COLO668 (cell line): Measurements from ENCODE around the gene CDKAL1.
"Not testable (repeated sequence)": the region's sequence is repeated elsewhere in the genome, so short reads cannot be mapped to it uniquely, and the experiment has no call there.

Source experiments
- DNase-seq: peaks from one replicate; lab custom pipeline; 2025; ENCODE audit not compliant: unreplicated experiment; lab: John Stamatoyannopoulos, UW

Gene CDKAL1

DNA sequence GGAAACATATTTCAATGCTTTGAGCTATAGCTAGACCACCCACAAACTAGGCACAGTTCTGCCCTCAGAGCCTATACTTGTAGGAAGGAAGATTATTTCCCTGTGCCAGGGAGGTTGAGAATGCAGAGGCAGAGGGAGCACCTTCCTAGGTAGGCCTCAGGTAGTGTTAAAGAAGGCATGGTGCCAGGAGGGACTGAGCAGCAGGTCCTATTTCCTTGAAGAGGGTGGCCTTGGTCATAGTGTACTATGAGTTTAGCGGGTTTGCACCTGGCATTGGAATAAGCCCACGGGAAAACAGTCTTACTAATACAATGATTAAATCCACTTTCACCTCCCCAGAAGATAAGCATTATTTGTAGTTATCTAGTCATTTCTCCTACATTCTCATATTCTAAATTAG lies 375.4 kb downstream of the CDKAL1 start:
- DNase-seq: no peak

DNA sequence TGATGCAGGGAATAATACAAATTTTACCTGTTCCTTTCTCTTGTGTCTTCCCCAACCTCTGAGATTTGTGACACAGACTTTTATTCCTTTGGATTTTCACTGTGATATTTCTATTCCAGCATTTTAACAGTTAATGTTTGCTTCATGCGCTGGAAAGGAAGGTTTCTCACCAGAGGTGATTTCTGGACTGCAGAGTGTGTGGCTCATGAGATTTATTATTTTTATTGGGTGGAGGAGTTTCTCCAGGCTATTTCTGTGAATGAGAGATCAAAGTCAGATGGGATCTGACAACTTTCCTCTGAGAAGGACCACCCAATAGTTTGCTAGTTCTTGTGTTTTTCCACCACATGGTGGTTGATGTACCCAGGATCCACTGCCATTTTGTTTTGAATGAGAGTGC lies 377.5 kb downstream of the CDKAL1 start:
- no peak for DNase-seq

DNA sequence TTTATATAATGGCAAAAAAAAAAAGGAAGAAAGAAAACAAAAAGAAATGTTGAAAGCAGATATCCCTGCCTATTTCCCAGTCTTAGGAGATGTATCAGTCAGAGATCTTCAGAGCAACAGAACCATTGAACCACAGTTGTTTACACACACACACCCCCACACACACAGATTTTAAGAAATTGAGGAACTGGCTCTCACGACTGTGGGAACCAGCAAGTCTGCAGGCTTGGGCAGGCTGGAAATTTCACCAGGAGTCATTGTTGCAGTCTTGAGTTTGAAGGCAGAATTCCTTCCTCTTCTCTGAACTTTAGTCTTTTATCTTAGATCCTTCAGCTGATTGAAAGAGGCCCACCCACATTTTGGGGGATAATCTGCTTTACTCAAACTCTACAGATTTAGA lies 380.9 kb downstream of the CDKAL1 start:
- no peak for DNase-seq

DNA sequence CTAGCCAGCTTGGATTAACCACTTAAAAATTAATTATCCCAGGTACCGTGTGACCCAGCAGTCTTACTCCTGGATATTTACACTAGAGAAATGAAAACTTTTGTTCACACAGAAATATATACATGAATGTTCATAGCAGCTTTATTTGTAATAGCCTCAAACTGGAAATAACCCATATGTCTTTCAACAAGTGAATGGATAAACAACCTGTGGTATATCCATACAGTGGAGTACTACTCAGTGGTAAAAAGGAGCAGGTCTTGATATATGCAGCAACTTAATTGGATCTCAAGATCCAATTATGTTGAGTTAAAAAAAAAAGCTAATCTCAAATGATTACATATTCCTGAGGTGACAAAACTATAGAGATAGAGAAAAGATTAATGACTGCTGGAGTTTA lies 381.4 kb downstream of the CDKAL1 start:
- DNase-seq: no peak

DNA sequence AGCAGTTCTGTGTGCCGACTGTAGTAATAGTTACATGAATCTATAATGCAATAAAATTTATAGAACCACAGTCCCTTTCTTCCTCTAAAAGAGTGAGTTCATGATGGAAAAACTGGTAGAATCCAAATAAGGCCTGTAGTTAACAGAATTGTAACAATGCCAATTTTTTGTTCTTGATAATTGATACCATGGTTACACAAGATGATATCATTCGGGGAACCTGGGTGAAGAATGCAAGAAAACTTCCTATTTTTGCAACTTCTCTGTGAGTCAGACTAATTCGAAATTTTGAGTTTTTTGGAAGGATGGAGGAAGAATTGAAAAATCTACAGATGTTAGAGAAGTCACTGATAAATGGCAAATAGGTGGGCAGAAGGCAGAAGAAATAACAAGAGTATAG lies 381.8 kb downstream of the CDKAL1 start:
- DNase-seq: no peak

DNA sequence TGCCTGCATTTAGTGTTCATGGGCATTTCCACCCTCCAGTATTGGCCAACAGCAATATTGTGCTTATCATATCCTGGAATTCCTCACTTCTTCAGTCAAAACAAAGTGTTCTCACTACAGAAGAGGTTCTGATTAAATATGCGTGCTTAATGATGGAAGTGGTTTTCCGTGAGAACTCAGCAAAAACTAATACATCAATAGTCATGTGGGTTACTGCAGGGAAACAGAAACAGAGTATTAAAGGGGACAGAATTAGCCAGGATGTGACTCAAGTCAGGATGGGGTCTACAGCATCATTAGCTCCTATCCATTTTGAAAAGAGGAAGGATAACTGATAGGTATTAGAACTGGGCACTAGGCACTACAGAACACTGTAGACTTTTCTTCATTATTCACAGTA lies 384.6 kb downstream of the CDKAL1 start:
- DNase-seq: no peak

DNA sequence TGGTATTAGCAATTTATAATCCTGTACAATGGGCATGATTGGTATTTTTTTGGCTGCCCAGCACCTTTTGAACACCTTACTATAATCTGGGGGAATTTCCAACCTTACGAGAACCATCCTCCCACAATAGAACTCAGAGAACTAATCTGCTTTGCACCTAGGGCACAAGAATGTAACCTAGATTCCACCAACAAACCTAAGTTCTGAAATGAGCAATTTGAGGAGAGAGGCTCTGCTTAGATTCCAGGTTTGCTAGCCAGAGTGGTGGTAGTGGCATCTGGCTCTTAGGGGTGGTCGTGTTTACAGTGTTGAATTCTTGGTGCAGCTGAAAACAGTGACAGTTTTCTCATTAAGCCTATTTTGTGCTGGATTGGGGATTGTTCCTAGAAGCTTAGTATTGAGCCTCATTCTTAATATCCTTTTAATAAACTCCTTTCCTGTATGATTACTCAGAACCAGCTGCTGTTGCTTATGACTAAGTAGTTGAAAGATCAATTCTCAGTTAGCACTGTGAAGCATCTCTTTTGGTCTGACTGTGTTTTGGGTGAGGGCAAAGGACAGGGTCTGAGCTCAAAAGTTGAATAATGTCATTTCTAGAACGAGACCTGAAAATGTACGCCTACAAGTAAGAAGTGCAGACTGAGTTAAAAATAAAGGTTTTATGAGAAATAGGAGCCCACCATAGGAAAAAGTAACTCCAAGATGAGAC lies 385.6 kb downstream of the CDKAL1 start:
- DNase-seq: no peak

DNA sequence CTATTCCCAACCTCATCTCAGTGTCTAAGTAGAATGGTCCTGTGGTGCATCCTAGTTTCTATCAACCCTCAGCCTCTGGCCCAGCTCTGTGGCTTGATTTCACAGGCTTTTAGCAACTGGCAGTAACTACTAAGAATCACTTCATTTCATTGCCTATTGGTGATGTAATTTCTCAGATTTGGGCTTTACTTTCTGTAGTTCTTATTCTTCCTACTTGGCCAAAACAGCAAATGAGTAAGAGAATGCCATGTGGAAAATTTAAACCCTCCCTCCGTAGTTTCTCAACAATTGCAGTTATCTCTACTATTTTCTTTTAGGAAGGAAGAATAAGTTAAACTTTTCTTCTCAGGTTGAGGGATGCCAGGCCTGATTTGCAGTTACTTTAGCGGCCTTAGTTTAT lies 387.3 kb downstream of the CDKAL1 start:
- no peak for DNase-seq

DNA sequence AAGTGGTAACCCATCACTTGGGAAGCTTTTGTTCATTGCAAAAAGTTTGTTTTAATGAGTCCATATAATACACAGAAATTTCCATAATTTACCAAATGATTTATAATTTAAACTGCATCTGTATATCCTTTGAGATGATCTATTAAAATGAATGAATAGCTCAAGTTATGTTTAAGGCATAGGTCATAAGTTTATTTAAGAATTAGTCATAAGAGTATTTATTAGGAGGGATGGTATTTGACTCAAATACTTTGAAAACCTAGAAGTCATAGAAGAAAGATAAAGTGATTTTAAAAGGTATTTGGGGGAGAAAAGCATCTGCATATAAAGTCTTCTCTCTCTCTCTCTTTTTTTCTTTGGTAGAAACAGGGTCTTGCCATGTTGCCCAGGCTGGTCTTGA lies 388.5 kb downstream of the CDKAL1 start:
- no peak for DNase-seq

DNA sequence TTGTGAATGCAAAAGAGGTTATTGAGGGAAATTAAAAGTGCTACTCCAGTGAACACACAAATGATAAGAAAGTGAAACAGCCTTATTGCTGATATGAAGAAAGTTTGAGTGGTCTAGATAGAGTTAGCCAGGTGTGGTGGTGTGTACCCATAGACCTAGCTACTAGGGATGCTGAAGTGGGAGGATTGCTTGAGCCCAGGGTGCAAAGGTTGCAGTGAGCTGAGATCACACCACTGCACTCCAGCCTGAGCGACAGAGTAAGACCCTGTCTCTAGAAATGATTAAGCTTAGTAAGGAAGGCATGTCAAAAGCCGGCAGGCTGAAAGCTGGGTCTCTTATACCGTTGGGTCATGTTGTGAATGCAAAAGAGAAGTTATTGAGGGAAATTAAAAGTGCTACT lies 389.8 kb downstream of the CDKAL1 start:
- DNase-seq: not testable (repeated sequence)

DNA sequence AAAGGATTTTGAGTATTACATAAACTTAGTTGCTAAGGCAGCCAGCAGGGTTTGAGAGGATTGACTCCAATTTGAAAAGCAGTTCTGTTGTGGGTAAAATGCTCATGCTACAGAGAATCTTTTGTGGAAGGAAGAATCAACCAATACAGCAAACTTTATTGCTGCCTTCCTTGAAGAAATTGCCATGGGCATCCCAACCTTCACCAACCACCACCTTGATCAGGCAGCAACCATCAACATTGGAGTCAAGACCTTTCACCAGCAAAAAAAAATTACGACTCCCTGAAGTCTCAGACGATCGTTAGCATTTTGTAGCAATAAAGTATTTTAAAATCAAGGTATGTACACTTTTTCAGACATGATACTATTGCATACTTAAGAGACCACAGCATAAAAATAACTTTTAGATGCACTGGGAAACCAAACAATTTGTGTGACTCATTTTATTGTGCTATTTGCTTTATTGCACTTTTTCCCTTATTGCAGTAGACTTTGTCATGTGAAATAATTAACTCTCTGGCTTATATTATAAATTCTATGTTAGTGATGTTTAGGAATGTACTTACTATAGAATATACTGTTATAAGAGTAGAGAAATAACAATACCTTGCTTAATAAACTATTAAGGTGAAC lies 390.8 kb downstream of the CDKAL1 start:
- no peak for DNase-seq

DNA sequence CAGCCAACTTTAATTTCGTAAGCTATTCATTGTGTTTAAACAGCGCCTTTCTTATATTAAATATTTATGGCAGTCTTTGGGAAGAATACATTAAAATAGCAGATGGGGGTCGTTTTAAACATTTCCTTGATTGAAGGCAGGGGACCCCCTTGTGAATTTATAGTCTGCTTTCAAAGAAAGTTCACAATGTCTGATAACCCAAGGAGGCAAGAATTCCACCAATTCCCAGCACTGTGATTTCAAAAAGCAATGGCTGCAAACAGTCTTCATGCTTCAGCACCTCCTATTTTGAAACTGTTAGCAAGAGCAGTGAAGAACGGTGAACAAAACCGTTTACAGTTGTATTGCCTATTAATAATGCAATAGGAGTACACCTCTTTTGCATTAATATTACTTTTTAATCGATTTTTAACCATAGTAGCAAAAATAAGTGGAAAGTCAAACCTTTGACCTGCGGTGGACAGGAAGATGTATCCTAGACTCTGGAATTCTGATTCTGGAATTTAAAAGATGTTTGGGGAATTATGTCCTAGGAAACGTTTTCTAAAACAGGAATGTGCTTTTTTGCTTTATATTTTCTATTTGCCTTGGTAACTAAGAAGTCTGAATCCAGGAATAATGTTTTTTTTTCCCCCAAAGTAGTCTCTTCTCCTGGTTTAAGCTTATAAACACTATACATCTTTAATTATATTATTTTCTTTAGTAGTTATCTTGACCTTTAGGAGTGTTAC lies 393.0 kb downstream of the CDKAL1 start:
- DNase-seq: no peak

DNA sequence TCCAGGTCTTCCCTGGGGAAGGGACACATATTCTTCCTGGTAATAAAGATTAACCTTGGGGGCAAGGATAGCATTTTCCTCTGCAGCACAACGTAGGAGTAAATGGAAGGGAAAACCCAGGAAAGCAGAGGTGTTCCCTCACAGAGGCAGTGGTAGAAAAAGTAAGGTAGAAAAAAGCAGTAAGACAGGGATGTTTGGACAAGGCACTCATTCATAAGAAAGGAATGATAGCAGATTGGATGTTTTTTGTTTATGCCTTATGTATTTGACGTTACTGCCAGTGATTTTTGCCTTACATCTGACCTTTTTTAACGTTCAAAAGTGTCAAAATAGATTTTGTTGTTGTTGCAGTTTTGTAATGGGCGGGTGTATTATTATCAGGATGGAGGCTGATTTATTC lies 395.0 kb downstream of the CDKAL1 start:
- DNase-seq: no peak

DNA sequence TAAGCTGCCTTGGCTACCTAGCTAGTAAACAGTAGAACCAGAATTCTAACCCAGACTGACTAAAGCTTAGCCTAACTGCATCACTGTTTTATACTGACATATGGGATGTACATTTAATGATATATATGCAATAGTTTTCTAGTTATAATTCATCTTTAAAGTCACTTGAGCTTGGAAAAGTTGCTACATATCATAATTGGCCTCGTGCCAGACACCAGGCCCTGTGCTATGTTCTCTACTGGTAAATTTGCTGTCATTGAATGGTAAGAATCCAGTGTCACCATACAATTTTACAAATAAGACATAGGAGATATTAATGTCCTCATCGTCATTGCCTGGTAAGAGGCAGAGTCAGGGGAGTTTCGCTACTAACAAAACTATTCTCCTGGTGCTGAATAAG lies 396.8 kb downstream of the CDKAL1 start:
- DNase-seq: no peak

DNA sequence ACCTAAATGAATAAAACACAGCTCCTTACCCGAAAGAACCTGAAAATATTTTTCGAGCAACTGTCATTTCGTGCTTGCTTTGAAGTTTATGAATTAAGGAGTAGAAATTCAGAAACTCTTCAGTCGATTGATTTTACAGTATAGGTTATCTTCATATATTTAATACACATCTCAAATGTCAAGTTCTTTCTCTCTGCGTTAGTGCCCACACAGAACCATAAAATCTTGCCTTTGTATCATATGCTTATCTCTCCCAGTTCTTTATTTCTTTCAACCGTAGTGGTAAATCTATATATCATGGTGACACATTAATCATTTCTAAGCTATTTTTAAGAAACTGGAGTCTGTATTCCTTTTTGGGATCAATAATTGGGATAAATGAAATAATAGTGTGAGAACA lies 397.5 kb downstream of the CDKAL1 start:
- DNase-seq: no peak

DNA sequence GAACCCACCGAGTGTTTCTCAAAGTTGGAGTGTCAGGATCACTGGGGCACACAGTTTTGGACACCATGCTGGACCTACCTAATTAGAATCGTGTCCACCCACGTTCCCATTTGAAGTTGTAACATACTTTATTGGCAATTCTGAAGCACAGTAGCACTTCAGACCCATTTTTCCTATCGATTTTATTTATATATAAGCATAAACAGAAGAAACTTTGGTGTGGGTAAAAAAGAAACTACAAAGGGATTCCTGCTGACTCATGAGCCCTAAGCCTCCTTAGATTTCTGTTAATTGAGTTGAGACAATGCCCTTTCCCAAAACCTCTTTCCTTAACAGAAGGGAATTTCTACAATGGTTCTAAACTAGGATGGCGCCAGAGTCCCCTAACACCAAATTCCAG lies 398.0 kb downstream of the CDKAL1 start:
- no peak for DNase-seq

DNA sequence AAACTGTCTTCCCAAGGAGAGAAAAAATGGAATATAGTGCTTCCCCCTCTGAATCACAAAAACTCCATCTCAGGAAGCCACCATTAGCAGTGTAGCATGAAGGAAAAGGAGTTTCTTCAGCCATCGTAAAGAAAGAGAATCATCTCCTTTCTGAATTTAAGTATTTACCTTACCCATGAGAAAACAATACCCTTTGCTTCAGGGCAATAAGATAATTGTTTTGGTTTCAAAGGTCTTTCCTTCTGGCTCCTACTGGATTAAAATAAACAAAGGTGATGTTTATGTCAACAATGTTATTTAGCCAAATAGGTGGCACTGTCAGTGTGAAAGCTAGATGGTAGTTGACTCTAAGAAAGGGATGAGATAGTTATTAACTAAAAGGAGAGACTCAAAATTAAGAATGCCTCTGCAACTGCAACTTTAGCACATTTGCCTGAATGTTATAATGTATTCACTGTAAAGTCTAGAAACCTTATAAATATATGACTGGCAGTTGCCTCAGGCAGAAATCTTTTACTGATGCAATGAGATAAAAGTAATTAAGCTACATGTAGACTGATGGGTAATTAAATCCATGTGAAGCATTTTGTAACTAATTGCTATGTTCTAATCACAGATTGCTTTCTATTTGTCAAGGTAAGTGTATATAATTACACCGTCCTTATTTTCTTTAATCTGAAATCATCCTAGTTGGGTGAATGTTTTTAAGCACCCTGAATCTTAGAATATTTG lies 399.0 kb downstream of the CDKAL1 start:
- no peak for DNase-seq

DNA sequence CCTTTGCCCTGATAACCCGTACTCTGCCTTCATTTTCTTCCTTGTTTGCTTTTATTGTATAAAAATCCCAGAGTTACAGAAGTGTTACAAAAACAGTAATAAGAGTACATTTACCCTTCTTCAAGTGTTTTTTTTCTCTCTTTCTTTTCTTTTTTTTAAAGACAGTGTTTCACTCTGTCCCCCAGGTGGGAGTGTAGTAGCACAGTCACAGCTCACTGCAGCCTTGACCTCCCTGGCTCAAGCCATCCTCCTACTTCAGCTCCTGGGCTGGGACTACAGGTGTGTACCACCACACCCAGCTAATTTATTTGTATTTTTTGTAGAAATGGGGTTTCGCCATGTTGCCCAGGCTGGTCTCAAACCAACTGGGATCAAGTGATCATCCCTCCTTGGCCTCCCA lies 402.7 kb downstream of the CDKAL1 start:
- no peak for DNase-seq

DNA sequence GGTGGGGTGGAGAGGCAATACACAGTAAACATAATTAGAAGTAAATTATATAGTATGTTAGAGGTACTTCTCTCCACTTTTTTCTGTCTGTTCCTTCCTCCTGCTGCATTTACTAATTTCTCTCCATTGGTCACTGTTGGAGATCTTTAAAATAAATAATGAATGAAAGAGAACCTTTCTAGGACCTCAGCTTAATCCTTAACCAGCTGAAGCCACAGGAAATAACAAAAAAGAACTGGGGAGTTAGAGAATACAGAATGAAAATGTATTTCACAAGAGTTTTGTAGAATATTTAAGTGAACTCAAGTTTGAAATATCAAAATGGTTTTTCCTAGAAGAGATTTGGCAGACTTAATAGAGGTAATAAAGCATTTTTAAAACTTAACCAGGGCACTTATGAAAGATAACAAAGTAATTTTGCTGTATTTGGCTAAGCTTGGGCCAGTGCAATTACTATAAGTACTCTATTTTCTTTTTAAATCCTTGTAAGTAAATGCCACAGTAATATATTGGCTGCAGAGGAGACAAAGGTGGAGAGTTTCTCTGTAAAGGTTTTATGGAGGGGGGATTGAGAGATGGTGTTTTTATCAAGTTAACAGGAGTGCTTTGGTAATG lies 405.0 kb downstream of the CDKAL1 start:
- no peak for DNase-seq

DNA sequence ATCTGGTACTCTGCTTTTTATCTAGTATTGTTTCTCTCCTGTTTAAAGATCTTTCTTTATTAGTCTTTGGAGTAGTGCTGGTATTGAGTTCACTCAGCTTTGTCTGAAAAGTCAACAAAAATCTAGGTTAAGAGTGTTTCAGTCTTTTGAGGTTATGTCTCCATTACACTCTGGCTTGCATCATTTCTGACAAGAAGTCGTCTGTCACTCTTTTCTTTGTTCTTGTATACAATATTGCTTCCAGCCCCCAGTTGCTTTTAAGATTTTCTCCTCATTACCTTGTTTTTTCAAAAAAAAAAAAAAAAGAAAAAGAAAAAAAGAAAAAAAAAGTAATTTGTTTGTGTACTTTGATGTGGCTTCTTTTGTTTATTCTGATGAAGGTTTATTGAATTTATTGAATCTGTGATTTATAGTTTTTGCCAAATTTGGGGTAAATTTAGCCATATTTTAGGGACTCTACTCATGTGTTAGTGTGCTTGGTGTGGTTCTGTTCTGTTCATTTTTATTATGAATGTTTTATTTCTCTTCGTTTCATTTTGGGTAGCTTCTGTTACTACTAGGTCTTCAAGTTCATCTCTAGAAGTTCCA lies 408.9 kb downstream of the CDKAL1 start:
- DNase-seq: no peak

DNA sequence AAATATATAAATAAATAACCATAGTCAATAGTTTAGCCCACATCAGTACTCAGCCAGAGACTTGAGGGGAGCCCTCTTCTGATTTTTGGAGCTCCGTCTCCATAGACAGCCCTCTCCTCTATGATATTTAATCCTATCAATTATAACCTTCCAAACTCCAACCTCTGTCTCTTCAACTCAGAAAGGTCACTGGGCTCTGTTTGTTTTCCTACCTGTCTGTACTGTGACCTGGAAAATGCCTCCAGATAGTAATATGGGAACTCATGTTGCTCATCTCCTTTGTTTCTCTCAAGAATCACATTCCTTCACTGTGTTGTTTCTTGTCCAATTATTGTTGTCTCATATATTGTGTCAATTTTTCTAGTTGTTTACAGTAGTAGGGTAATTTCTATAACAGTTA lies 409.7 kb downstream of the CDKAL1 start:
- DNase-seq: no peak
